HG03354 (cell line): ENCODE results near the gene GGTLC2.
"Not testable (repeated sequence)": the region's sequence is repeated elsewhere in the genome, so short reads cannot be mapped to it uniquely, and the experiment has no call there.

Experiments
- ATAC-seq: cut with Tn5 transposase; IDR thresholded peaks from one replicate; pipeline ENCODE4 v1.9.1; 2021; ENCODE audit warnings: mild to moderate bottlenecking; ENCODE audit not compliant: unreplicated experiment, poor library complexity, severe bottlenecking

GGTLC2 gene

DNA sequence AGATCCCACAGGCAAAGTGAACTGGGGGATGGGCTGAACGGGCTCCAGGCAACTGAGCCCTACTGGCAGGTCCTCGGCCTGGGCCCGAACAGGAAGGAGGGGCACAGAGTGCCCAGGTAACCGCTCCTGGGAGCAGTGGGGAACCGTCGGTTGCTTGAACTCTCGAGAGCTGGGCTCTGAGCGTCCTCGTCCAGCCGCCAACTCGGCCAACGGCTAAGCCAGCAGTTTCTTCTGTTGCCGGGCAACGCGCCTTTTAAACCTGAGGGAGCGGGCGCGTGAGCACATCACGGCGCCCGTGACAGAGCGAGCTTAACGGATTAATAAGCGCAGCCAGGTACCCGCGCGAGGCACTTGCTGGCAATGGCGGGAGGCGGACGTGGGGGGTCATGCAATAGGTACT is at the start of gene GGTLC2:
Gene GGTLC2, plus strand, starts transcription at position 301 of the 400 bp plus-strand sequence. CDS start 1,732 bp downstream, outside the sequence.
- ATAC-seq: not testable (repeated sequence)

DNA sequence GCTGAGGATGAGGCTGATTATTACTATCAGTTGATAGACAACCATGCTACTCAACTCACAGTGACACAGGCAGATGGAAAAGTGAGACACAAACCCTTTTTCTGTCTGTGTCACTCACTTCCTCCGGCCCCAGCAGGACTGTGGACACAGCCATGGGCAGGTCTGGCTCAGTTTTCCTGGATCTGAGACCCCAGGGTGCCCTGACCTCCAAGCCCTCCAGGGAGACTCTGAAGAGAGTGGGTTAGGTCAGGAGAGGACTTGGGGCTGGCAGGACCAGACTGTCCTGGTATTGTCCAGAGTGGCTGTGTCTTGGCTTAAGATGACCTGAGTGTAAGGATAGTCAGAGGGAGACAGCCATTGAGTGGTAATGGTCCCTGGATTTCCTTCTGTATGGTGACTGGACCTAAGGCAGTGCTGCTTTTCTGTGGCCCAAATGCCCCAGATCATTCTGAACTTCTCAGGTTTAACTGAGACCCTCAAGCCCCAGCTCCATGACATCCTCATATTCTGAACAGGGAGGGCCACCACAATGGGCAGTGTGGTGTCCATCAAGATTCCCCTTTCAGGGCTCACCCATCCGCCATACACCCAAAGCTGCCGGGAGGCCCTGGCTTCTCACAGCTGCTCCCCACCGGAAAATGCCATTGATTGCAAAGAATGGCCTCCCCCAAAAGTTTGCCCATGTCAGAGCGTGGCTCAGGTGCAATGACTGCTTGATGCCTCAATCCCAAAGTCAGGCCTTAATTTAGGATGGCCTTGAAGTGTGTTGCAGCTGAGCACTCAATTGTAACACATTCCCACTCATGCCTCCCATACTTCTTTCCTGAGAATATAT is 49.2 kb upstream of the GGTLC2 start:
- ATAC-seq: no peak

DNA sequence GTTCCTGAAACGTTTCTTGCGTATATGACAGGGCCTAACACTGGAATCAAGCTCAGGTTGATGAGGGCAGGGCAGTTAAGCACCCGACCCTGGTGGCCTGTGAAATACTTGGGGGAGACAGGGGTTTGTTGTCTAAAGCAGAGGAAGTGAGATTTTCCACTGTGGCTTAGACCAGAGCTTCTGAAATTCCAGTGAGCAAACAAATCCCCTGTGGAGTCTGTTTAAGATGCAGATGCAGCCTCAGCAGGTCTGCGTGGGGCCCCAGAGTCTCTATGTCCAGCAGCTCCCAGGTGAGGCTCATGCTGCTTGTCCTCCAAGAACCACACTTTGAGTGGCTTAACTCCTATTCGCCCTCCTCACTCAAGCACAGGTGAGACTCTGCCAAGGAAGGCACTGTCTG is 46.3 kb upstream of the GGTLC2 start:
- no peak for ATAC-seq

DNA sequence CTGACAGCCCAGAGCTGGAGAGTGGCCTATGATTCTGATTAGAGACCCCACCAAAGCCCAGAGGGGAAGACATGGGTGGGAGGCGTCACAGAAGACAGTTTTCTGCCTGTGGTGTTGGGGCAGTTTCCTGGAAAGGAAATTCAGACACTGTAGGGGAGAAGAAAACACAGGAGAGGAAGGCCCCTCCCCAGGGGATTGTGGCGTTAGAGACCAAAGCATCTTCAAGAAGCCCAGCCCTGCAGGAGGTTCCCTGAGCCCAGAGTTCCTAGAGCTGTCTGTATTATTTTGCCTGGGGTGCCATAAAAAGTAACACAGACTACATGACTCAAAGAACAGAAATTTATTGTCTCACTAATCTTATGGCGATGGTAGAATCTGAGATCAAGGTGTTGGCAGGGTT is 45.2 kb upstream of the GGTLC2 start:
- ATAC-seq: no peak

DNA sequence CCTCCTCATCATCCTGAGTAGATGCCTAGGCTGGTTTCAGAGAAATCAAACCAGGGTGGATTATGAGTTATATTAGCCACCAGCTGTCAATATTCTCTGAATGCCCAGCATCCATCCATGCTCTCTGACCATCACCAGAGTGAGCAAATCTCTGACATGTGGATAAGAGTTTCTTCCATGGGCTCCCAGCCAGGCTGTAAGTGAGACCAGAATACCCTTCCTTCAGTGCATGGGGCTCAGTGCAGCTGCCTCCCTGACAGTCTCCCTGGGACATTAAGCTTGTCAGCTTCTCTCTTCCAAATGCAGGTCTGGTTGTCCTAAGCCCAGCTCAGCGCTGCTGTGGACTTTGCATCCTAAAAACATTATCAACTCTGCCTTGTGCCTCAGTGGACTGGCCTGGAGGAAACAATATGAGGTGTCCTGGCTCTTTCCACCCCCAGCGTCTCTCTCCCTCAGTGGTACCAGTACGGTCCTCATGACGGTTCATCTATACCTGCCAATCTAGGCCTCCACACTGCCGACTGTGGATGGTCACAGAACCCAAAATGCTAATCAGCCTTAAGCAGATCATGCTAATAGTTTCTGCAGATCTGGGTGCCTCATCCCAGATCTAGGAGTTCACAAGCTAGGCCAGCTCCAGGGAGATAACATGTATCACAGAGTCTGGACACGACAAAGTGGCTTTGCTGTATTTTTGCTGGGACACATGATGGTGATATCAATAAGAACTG is 43.7 kb upstream of the GGTLC2 start:
- ATAC-seq: no peak

DNA sequence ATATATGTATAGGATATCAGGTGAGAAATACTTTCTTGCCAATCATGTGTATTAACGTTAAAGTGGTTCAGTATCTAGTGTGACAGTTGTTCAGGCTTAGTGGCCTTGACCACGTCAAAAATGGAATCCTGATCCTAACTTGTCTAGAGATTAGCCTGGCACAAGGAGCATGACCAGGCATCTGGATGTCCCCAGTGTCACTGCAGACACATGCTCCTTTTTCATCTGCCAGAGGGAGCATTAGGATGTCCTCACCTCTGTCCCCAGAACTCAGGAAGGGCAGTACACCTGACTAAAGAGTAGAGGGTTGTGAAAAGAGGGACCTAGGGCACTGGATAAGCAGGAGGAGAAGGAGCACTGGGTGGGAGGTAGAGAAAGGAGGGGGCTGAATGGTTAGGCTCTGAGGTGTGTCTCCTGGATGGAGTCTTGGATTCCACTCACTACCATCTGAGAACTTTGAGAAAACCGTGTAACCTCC is 40.9 kb upstream of the GGTLC2 start:
- ATAC-seq: no peak

DNA sequence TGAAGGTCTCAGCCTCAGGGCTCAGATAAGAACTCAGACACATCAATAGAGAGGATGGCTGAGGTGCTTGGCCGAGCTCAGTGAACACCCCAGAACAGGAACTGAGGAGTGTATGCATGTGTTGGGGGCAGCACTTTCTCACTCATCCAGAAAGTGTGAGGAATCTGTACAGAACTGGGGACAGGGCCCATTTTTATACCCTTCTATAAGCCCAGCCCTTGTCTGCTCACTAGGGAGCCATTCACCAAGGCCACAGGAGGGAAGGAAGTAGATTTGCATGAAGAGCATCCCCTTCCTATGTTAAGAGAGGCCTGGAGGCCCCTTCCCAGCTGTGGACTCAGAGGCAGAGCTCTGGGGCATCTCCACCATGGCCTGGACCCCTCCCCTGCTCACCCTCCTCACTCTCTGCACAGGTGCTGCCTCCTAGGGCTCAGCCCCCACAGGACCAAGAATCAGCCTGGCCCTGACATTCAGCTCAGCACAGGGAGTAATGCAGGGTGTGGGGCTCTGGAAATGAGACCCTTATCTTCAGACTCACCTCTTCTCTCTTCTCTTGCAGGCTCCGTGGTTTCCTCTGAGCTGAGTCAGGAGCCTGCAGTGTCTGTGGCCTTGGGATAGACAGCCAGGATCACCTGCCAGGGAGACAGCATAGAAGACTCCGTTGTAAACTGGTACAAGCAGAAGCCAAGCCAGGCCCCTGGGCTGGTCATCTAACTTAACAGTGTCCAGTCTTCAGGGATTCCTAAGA is 39.9 kb upstream of the GGTLC2 start:
- no peak for ATAC-seq

DNA sequence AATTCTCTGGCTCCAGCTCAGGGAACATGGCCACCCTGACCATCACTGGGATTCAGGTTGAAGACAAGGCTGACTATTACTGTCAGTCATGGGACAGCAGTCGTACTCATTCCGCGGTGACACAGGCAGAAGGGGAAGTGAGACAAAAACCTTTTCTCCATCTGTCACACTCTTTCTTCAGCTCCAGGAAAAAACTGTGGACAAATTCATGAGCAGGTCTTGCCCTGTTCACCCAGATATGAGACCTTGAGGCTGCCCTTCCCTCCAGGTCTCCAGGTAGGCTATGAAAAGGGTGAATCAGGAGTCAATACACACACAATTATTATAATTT is 39.4 kb upstream of the GGTLC2 start:
- no peak for ATAC-seq

DNA sequence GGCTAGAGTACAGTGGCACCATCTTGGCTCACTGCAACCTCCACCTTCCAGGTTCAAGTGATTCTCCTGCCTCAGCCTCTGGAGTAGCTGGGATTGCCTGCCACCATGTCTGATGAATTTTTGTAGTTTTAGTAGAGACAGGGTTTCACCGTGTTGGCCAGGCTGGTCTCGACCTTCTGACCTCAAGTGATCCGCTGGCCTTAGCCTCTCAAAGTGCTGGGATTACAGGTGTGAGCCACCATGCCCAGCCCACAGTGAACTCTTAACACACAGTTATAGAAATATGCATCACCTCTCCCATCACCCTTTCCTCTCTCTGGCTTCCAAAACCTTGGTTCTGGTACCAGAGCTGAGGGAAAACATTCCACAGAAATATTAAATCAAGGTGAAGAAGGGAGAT is 36.4 kb upstream of the GGTLC2 start:
- not testable (repeated sequence) for ATAC-seq

DNA sequence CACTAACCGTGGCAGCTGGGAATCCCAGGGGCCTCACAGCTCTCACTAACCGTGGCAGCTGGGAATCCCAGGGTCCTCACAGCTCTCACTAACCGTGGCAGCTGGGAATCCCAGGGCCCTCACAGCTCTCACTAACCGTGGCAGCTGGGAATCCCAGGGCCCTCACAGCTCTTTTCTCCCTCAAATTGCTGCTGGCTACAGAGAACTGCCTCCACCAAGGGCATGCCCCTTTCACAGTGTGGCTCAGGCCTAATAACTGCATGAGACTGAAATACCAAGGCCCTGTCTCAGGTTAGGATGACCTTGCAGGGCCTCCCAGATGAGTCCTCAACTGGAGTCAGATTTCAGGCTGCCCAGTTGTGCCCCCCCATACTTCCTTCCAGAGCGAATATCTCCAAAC is 35.1 kb upstream of the GGTLC2 start:
- ATAC-seq: no peak

DNA sequence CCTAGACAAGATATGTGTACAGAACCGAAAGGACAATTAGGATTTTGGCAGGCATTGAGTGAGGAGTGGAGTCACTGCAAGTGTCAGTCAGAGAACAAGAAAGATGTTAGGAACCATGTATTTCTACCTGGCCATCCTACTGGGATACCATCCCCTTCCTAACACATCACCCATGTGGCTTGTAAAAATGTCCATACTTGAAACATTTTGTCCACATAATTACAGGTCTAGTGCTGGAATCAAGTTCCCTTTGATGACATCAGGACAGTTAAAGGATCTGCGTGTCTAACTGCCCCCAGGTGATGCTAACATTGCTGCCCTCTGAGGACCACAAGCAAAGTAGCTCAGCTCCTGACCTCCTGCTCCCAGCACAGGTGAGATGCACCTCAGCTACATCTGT is 31.9 kb upstream of the GGTLC2 start:
- ATAC-seq: no peak

DNA sequence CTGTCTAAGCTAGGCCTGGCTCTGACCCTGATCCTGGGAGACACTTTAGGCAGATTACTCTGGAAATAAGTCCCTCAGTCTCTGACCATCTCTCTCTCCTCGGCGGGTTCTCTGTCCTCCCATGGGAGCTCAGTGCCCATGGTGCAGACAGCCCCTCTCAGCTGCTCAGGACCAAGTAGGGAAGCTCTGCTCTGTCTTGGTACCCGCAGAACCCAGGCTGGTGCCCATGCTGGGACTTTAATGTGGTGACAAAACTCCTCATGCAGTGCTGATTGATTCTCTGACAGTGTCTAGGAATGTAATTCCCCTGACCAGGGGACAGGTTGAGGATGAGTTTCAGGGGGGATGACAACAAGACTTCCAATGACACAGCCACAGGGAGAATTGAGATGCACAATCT is 30.3 kb upstream of the GGTLC2 start:
- ATAC-seq: no peak

DNA sequence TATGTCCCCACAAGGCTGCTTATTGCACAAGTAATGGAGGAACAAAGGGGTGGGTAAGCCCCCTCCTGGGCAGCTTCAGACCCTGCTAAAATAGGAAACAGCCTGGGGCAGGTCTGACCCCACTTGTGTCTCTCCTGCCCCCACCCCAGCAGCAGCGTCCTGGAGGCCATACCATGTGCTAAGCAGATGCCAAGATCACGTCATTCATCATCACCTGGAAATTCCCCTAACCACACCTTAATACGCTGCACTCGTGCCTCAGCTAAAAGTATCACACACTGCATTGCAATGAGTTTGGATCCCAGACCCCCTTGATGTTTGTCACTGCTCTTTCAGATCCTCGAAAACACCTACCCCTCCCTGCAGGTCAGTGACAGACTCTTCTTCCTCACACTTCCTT is 27.8 kb upstream of the GGTLC2 start:
- ATAC-seq: peak; percentile 53

DNA sequence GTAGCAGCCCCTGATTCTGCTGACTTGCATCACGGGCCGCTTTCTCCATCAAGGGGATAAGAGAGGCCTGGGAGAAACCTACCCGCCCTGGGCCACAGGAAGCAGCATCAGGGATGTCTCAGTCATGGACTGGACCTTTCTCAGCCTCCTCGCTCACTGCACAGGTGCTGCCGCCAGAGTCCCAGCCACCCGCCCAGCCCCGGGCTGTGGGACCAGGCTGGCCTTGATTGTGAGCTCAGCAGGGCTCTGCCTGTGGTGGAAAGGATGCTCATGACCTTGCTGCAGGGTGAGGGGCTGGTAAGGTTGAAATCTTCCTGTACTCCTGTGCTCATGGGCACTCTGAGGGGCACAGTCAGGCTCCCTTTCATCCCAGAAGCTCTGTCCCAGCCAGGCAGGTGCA is 26.0 kb upstream of the GGTLC2 start:
- ATAC-seq: no peak

DNA sequence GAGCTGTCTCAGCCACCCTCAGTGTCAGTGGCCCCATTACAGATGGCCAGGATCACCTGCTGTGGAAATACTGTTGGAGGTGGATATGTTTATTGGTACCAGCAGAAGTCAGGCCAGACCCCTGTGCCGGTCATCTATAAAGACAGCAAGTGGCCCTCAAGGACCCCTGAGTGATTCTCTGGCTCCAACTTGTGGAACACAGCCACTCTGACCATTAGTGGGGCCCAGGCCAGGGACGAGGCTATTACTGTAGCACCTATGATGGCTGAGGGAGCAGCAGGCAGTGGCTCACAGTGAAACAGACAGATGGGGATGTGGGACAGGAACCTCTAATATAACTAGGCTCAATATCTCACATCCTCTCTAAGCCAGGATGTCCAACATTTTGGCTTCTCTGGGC is 25.5 kb upstream of the GGTLC2 start:
- no peak for ATAC-seq

DNA sequence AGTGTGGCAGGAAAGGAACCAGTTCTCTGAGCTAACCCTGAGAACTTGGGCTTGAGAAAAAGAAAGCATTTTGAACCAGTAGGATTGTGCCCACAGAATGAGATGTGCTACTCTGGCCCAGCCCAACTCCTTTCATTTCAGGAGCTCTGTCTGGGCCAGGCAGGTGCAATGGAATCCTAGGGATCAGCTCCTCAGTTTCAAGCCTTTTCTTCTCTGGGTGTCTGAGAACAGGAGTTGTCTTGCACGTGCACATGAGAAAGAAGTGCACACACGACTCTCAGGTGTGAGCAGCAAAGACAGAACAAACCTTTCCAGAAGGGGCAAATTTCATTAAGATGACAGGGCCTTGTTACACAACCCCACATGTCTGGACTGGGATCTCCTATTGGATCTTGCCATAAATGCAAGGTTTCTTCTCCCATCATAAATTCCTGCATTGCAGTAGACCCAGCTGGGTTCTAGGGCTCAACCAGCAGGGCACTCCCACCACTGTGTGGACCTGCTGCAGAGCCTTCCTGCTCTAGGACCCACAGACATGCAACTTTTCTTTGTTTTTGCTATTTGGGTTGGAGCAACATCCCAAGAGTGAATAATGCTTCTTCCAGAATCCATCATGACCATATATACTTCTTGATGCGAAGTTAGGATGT is 24.5 kb upstream of the GGTLC2 start:
- no peak for ATAC-seq

DNA sequence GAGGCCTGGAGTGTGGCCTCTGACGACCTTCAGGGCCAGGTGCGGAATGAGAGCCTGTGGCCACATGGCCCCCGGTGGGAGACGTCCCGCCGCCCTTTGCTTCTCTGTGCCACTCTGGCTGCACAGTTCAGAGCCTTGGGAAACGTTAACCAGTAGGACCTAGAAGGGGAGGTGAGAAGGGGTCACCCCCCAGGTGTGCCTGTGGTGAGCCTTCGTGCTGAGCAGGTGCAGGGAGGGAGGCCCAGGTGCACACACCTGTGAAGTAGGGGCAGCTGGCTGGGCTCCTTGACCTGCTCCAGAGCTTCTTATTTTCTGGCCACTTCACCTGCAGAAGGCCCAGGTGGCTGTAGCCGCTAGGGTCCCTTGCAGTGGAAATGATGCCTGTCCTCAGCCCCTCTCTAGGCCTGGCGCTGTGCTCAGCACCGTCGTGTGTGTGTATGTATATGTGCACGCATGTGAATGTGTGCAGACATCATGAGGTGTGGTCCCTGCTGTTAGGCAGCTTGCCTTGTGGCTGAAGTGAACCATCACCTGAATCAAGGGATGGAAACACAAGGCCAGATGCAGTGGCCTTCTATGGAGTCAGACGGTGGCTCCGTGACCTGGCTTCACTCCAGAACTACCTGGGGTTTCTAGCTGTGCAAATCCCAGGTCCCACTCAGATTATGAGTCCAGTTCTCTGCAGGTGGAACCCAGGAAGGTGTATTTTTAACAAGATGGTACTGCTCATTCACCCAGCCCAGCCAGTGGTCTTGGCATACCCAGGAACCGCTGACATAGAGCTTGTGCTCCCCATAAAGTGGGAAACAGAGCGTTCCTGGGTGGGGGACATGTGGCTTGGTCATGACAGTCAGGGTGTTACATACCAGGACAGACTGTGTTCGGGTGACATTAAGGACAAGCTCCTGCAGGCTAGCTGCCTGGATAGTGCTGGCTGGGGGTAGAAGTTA is 15.6 kb upstream of the GGTLC2 start:
- ATAC-seq: not testable (repeated sequence)

DNA sequence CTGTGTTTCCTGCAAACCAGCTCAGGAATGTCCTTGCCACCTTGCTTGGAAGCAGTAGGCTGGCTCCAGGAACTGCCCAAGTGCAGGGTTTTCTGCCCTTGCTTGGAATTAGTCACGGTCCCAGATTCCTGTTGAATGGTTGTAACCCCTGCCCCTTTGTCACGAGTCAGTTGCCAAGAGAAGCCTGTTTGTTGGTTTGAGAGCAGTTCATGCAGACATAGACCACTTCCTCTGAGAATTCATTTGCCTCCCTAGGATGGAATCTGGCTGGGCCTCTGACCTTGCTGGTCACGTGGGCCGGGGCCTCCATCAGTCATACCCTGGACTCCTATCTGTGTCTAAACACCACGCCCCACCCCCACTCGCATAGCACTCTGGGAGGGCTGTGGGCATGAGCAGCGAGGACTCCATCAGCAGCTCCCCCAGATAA is 13.2 kb upstream of the GGTLC2 start:
- not testable (repeated sequence) for ATAC-seq

DNA sequence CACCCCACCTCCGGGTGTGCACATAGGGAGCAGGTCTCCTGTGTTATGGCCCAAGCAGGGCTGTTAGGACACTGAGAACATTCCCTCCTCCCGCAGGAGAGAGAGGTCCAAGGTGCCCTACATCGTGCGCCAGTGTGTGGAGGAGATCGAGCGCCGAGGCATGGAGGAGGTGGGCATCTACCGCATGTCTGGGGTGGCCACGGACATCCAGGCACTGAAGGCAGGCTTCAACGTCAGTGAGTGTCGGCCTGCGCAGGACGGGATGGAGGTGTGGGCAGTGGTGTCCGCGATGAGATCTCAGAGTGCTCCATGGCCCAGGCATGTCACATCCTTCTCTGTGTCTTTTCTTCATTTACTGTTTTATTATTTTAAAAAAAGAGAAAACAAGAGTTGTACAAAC is 12.2 kb upstream of the GGTLC2 start:
- ATAC-seq: not testable (repeated sequence)
